Osteocyte (in vitro differentiated cells): ENCODE data around the gene PKP3. TPM values are rescaled to one million over a fixed set of nuclear protein-coding genes. Genes with fewer than 3 reads are reported as not detected.

Experiments
- DNase-seq: peaks from one replicate; pipeline ENCODE4 v3.0.0; 2021; ENCODE audit warnings: mixed read lengths; ENCODE audit not compliant: unreplicated experiment; ENCODE audit errors: extremely low spot score
- H3K27ac Mint-ChIP-seq: one replicate; pipeline ENCODE4 v1.8.0; 2021; ENCODE audit warnings: mild to moderate bottlenecking, mixed read lengths; ENCODE audit not compliant: unreplicated experiment
- H3K27me3 Mint-ChIP-seq: one replicate; pipeline ENCODE4 v1.8.0; 2021; ENCODE audit warnings: mixed read lengths; ENCODE audit not compliant: unreplicated experiment
- H3K36me3 Mint-ChIP-seq: one replicate; pipeline ENCODE4 v1.8.0; 2021; ENCODE audit warnings: mixed read lengths; ENCODE audit not compliant: unreplicated experiment
- H3K4me1 Mint-ChIP-seq: one replicate; pipeline ENCODE4 v1.8.0; 2021; ENCODE audit warnings: mixed read lengths; ENCODE audit not compliant: unreplicated experiment
- H3K4me3 Mint-ChIP-seq: one replicate; pipeline ENCODE4 v1.8.0; 2021; ENCODE audit warnings: mild to moderate bottlenecking, moderate library complexity, mixed read lengths; ENCODE audit not compliant: unreplicated experiment
- H3K9me3 Mint-ChIP-seq: one replicate; pipeline ENCODE4 v1.8.0; 2021; ENCODE audit warnings: mixed read lengths; ENCODE audit not compliant: unreplicated experiment
- total RNA-seq: library from RNA; stranded (reverse); gene quantifications from 2 replicates; pipeline ENCODE4 v1.2.1, GENCODE V29; 2021
- TF ChIP-seq, protein P1 (sequence below): fragments of 200-600 bp; sonication (generic); IDR thresholded peaks from 2 replicates; pipeline ENCODE4 v1.5.0; 2021; ENCODE audit warnings: antibody characterized with exemption, mild to moderate bottlenecking, moderate library complexity

Gene PKP3
- total RNA-seq, 1 donor from 2014 or later: 0.40 TPM

DNA sequence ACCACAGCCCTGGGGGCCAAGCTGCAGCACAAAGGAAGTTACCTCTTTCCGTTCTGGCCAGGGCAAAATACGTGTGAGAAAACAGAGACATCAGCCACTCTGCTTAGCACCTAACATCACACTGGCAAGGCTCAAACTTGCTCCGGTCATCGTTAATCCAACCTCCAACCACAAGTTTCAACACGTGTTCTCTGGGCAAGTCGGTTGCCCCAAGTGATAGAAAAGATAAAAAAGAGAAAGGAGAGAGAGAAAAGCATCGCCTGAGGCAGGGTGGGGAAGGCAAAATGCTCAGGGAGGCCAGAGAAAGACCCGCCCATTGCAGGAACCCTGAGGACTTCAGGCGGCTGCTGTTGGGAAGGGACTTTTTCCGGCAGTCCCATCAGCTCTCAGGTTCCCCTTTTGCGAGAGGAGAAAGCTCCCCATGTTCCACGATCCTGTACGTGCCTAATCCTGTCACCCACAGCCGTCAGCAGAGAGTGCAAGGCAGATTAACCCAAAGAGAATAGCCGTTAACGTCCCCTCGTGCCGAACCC is 43.2 kb upstream of the PKP3 start:
- no peak overlapping the region for H3K4me3 Mint-ChIP-seq
- TF ChIP-seq, protein P1, sequence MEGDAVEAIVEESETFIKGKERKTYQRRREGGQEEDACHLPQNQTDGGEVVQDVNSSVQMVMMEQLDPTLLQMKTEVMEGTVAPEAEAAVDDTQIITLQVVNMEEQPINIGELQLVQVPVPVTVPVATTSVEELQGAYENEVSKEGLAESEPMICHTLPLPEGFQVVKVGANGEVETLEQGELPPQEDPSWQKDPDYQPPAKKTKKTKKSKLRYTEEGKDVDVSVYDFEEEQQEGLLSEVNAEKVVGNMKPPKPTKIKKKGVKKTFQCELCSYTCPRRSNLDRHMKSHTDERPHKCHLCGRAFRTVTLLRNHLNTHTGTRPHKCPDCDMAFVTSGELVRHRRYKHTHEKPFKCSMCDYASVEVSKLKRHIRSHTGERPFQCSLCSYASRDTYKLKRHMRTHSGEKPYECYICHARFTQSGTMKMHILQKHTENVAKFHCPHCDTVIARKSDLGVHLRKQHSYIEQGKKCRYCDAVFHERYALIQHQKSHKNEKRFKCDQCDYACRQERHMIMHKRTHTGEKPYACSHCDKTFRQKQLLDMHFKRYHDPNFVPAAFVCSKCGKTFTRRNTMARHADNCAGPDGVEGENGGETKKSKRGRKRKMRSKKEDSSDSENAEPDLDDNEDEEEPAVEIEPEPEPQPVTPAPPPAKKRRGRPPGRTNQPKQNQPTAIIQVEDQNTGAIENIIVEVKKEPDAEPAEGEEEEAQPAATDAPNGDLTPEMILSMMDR: no peak
- H3K9me3 Mint-ChIP-seq: no peaks in the 10 kb centered on the region
- no peak for DNase-seq
- H3K36me3 Mint-ChIP-seq: no peaks in the 10 kb centered on the region
- H3K4me1 Mint-ChIP-seq: peaks cover 39% of the 10 kb centered on the region
- peak overlapping the region; percentile 19 for H3K27ac Mint-ChIP-seq
- H3K27me3 Mint-ChIP-seq: no peaks in the 10 kb centered on the region

DNA sequence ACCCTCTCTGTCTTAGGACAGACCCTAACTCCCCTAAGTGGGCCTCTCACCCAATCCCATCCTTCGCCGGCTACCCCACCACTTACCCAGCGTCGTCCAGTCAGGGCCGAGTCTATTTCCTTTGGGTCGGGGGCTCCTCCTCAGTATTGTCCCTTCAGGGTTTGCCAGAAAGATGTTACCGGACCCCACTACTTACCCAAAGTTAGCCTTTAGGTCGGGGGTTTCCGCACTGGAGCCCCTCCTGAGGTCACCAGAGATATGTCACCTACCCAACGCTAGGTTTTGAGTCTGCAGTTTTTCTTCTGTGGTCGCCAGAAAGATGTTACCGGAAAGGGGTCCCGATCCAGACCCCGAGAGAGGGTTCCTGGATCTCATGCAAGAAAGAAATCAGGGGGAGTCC is 42.6 kb upstream of the PKP3 start:
- peaks cover 39% of the 10 kb centered on the region for H3K4me1 Mint-ChIP-seq
- TF ChIP-seq, protein P1: no peak
- peak overlapping the region; percentile 3 for H3K27ac Mint-ChIP-seq
- H3K4me3 Mint-ChIP-seq: no peak overlapping the region
- no peaks in the 10 kb centered on the region for H3K27me3 Mint-ChIP-seq
- no peak for DNase-seq
- H3K36me3 Mint-ChIP-seq: no peaks in the 10 kb centered on the region
- H3K9me3 Mint-ChIP-seq: no peaks in the 10 kb centered on the region

GRCh38 chr11:352456-353031 is 41.5 kb upstream of the PKP3 start:
- peaks cover 39% of the 10 kb centered on the region for H3K4me1 Mint-ChIP-seq
- H3K36me3 Mint-ChIP-seq: no peaks in the 10 kb centered on the region

GRCh38 chr11:353179-353873 is 40.7 kb upstream of the PKP3 start:
- H3K4me3 Mint-ChIP-seq: peak overlapping the region; percentile 43
- no peaks in the 10 kb centered on the region for H3K27me3 Mint-ChIP-seq
- DNase-seq: no peak
- no peaks in the 10 kb centered on the region for H3K9me3 Mint-ChIP-seq
- peaks cover 39% of the 10 kb centered on the region for H3K4me1 Mint-ChIP-seq
- TF ChIP-seq, protein P1: no peak
- no peaks in the 10 kb centered on the region for H3K36me3 Mint-ChIP-seq
- peak overlapping the region; percentile 96 for H3K27ac Mint-ChIP-seq

More at GRCh38 chr11:352456-353031, 41.5 kb upstream of the PKP3 start:
- Mint-ChIP-seq H3K4me3 (no peak overlapping the region), H3K9me3 (no peaks in the 10 kb centered on the region), H3K27ac (peak overlapping the region; percentile 96), H3K27me3 (no peaks in the 10 kb centered on the region)
- DNase-seq: no peak
- TF ChIP-seq, protein P1: no peak
